GM10266 (cell line): ENCODE data around the gene PTPRCAP.

ENCODE experiments used
- DNase-seq: peaks from one replicate; pipeline ENCODE4 v3.0.0; 2012; ENCODE audit errors: extremely low spot score
- CTCF ChIP-seq: IDR thresholded peaks from 2 replicates; pipeline ENCODE4 v1.5.1; 2012; ENCODE audit warnings: mild to moderate bottlenecking, low read depth; ENCODE audit not compliant: control insufficient read depth, insufficient read depth; ENCODE audit errors: missing control alignments

Gene PTPRCAP

GRCh38 chr11:67400942-67401494 is 36.5 kb downstream of the PTPRCAP start:
- DNase-seq, result no peak
- no peak for TF ChIP-seq CTCF

DNA sequence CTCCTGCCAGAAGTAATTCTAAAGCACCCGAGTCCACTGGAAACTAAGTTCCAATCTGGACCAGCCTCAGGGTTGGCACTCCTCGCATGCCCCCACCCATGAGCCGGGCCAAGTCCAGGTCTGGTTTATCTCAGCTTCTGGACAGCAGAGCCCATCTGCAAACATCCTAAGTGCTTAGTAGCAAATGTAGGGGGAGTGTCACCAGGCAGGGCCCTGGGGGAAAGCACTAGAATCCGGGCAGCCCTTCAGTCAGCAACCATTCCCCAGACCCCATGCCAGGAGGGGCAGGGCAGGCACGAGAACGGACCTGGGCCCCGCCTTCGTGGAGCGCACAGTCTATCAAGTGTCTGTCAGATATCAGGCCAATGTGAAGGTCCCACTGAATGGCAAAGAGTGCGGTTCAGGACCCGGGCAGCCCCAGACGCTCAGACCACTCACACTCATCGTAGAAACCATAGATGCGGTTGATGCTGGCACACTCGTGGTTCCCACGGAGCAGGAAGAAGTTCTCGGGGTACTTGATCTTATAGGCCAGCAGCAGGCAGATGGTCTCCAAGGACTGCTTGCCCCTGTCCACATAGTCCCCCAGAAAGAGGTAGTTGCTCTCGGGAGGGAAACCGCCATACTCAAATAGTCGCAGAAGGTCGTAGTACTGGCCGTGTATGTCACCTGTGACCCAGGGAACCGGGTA is 37.1 kb downstream of the PTPRCAP start:
- TF ChIP-seq CTCF, result no peak
- DNase-seq, result no peak

DNA sequence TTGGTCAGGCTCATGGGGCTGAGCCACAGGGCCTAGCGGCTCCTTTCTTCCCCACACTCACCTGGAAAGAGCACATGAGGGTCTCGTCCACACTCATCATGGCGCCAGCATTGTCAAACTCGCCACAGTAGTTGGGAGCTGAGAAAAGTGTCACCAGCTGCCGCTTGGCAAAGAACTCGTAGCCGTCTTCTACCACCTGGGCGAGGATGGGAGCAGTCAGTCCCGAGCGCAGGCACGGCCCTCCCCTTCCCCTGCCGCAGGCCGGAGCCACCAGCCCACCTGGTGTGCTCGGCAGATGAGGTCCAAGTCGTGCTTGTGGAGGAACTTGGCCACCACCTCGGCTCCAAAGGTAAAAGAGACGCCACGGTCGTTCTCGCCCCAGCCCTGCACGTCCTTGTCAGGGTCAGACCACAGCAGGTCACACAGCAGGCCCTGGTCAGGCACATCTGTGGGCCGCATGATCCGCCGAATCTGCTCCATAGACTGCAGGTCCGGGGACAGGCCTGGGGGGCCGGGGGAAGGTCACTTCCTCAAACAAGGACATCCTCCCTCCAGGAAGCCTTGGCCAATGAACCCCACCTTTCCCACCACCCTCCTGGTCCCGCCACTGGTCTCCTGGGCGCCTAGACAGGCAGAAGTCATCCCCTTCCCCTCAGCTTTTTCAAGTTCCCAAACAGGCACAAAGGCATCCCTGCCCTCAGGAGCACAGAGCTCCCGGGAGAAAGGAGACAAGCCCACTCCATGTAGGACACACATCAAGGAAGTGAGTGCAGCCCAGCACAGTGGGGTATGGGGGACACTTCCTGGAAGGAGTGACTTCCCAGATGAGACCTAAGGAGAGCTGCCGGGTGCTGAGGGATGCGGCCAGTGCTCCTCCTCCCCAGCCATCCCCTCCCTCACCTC is 38.6 kb downstream of the PTPRCAP start:
- DNase-seq, result no peak

DNA sequence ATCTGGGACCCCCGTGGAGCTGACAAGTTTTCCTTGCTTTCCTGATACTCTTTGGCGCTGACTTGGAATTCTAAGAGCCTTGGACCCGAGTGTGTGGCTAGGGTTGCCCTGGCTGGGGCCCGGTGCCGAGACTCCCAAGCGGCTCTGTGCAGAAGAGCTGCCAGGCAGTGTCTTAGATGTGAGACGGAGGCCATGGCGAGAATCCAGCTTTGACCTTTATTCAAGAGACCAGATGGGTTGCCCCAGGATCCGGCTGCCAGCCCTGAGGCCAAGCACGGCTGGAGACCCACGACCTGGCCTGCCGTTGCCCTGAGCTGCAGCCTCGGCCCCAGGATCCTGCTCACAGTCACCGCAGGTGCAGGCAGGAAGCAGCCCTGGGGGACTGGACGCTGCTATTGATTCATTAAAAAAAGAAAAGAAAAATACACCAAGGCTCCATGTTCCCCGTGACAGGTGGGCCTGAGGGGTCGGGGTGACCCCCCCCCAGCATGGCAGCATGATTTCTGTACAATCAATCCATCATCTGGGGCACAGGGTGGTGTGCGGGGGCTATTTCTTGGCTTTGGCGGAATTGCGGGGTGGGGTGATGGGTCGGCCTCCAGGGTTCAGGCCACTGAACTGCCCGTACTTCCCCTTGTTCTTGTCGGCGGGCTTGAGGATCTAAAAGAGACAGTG is 39.4 kb downstream of the PTPRCAP start:
- TF ChIP-seq CTCF, result no peak
- DNase-seq, result no peak

More for the DNA sequence above, 38.6 kb downstream of the PTPRCAP start:
- TF ChIP-seq CTCF, result no peak

GRCh38 chr11:67397536-67397935 is 39.9 kb downstream of the PTPRCAP start:
- no peak for DNase-seq
- TF ChIP-seq CTCF, result no peak

GRCh38 chr11:67396587-67397389 is 40.7 kb downstream of the PTPRCAP start:
- DNase-seq, result no peak
- no peak for TF ChIP-seq CTCF
